ENCODE data around the gene GLIS1. TPM values are rescaled to one million over a fixed set of nuclear protein-coding genes. Genes with fewer than 3 reads are reported as not detected.

Gene GLIS1
- total RNA-seq, 2 donors from 2014 or later: 2.6 TPM; not detected in 1

DNA sequence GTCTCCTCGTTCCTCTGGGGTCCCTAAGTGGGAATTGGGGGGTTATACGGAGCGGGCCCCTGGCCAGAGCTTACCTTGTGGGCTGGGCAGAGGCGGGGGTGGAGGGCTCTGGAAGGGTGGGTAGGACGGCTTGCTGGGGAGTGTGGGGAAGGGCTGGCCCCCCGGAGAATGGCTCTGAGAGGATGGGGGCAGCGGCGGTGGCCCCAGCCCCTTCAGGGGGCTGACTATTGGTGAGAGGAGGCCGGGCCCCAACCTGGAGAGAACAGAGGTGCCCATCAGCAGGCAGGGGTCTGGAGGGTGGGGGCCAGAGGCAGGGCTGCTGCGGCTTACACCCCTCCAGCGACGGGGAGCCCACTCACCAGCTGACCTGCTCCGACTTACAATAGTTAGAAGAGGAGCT, 229.2 kb downstream of the GLIS1 start:
- Histone ChIP-seq H3K27ac (no peak overlapping the region), H3K9me3 (no peaks in the 10 kb centered on the region), H3K4me3 (no peak overlapping the region), H3K27me3 (replicated peaks; ENCODE audit: insufficient read depth) (no peaks in the 10 kb centered on the region), H3K4me1 (ENCODE audit: control insufficient read depth in 1 of 2, low read depth in 2 of 2) (peaks cover 5 to 26% of the 10 kb centered on the region in 2 donors), H3K36me3 (no peaks in the 10 kb centered on the region)
- ATAC-seq (ENCODE audit: insufficient number of reproducible peaks, low FRiP score, low read depth): no peak
- no peak for DNase-seq (ENCODE audit: low spot score)
- TF ChIP-seq, protein P1, sequence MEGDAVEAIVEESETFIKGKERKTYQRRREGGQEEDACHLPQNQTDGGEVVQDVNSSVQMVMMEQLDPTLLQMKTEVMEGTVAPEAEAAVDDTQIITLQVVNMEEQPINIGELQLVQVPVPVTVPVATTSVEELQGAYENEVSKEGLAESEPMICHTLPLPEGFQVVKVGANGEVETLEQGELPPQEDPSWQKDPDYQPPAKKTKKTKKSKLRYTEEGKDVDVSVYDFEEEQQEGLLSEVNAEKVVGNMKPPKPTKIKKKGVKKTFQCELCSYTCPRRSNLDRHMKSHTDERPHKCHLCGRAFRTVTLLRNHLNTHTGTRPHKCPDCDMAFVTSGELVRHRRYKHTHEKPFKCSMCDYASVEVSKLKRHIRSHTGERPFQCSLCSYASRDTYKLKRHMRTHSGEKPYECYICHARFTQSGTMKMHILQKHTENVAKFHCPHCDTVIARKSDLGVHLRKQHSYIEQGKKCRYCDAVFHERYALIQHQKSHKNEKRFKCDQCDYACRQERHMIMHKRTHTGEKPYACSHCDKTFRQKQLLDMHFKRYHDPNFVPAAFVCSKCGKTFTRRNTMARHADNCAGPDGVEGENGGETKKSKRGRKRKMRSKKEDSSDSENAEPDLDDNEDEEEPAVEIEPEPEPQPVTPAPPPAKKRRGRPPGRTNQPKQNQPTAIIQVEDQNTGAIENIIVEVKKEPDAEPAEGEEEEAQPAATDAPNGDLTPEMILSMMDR (IDR thresholded peaks at IDR 0.05): no peak

DNA sequence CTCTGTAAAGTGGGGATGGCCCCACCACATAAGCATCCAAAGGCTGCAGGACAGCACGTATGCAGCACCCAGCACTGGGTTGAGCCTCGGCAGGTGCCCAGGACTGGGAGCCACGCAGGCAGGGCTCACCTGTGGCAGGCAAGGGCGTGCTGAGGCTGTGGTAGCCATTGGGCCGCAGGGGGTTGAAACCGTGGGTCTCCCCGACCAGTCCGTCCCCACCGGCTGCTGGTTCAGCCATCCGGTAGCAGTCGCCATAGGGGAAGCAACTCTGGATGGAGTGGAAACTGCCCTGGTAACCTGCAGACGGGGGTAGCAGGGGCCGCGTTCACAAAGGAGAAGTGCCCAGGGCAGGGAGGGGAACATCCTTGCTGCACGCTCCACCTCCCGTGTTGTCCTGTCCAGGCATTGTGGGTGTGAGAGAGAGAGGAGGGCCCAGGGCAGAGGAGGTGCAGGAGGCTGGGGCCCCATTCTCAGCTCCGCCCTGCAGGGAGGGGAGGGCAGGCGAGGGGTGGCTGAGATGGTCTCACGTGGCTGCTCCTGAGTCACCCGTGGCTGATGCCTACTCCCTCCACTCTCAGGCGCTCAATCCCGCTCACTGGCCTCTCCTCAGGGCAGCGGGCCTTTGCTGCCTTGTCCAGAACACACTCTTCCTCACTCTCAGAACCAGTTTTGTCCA, 229.8 kb downstream of the GLIS1 start:
- DNase-seq (ENCODE audit: low spot score) (no peak), ATAC-seq (ENCODE audit: insufficient number of reproducible peaks, low FRiP score, low read depth) (no peak)
- Histone ChIP-seq H3K4me3 (no peak overlapping the region), H3K4me1 (ENCODE audit: control insufficient read depth in 1 of 2, low read depth in 2 of 2) (peaks cover 5 to 26% of the 10 kb centered on the region in 2 donors), H3K27me3 (replicated peaks; ENCODE audit: insufficient read depth) (no peaks in the 10 kb centered on the region), H3K9me3 (no peaks in the 10 kb centered on the region), H3K27ac (no peak overlapping the region), H3K36me3 (no peaks in the 10 kb centered on the region)
- TF ChIP-seq, protein P1 (IDR thresholded peaks at IDR 0.05): no peak

DNA sequence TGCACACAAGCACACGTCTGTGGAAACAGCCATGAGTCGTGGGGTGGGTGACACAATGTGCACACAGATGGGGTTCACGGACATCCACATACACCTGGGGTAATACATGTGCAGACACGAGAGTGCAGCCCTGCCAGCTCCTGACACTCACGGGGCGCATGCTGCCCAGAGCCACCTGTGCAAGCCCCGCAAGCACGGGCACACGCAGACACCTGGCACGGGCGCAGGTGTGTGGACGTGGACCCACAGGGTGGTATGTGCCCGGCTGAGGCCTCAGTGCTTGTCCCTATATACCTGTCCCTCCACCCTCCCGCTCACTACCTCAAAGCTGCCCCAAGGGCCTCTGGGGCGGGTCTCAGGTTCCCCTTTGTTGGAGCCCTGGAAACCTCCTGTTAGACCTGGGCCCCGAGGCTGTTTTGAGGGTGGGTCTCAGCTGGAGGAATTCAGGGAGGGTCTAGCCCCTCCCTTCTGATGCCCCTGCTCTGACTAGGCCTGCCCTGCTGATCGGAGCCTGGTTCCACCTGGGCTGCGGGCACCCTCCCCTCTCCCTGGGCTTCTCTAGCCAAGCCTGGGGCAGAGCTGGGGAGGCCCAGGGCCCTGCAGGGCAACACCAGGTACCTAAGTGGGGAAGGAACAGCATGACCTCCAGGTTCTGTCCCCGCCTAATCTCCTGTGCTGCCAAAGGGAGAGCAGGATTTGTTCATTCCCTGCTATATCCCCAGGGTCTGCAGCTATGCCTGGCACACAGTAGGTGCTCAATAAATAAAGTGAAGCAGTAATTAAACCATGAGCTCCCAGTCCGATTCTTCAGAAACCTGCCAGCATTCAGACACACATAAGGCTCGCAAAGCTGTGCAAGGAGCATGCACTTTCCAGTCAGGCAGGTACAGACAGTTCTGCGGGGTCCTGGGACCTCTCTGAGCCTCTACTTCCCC, 230.6 kb downstream of the GLIS1 start:
- ATAC-seq (ENCODE audit: insufficient number of reproducible peaks, low FRiP score, low read depth) (no peak), DNase-seq (ENCODE audit: low spot score) (no peak)
- TF ChIP-seq, protein P1 (IDR thresholded peaks at IDR 0.05): no peak
- H3K4me3 ChIP-seq: no peak overlapping the region
- H3K27ac ChIP-seq: no peak overlapping the region
- no peaks in the 10 kb centered on the region for H3K27me3 ChIP-seq (replicated peaks; ENCODE audit: insufficient read depth)
- peaks cover 5 to 26% of the 10 kb centered on the region in 2 donors for H3K4me1 ChIP-seq (ENCODE audit: control insufficient read depth in 1 of 2, low read depth in 2 of 2)
- no peaks in the 10 kb centered on the region for H3K36me3 ChIP-seq
- H3K9me3 ChIP-seq: no peaks in the 10 kb centered on the region

DNA sequence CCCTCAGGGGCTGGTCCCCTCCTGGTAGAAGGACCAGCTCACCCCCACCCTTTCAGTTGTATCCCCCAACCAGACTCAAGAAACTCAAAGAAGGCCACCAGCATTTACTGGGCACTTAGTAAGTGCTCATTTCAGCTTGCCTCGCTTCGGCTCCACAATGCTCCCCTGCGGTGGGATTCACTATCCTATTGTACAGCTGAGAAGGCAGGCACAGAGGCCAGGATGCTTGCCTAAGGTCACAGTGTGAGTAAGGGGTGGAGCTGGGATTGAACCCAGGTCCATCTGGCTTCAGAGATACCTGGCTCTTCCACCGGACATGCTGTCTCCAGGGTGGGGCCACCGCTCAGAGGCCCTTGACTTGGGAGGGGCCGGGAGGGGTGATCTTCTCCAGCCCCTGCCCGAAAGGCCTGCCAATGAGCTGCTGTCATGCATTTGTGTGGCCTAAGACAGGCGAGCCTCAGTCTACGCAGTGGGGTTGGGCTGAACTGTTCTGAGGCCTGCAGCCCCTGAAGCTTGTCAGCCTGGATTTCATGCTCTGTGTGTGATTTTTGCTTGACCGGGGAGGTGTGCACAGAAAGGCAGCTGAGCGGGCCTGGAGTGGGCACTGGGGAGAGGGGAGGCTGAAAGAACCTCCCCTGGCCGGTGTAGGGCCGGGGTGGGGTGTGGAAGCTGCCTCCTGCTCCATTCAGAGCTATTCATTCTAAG, 231.7 kb downstream of the GLIS1 start:
- H3K27ac ChIP-seq: no peak overlapping the region
- H3K27me3 ChIP-seq (replicated peaks; ENCODE audit: insufficient read depth): no peaks in the 10 kb centered on the region
- no peak for DNase-seq (ENCODE audit: low spot score)
- peaks cover 5 to 15% of the 10 kb centered on the region in 2 donors for H3K4me1 ChIP-seq (ENCODE audit: control insufficient read depth in 1 of 2, low read depth in 2 of 2)
- TF ChIP-seq, protein P1 (IDR thresholded peaks at IDR 0.05): no peak
- no peak overlapping the region for H3K4me3 ChIP-seq
- no peak for ATAC-seq (ENCODE audit: insufficient number of reproducible peaks, low FRiP score, low read depth)
- H3K36me3 ChIP-seq: no peaks in the 10 kb centered on the region
- H3K9me3 ChIP-seq: no peaks in the 10 kb centered on the region

Measured in thoracic aorta (tissue), 2 donors.